ENCODE measurements around the gene FAM72D.
"Not testable (repeated sequence)": the region's sequence is repeated elsewhere in the genome, so short reads cannot be mapped to it uniquely, and the experiment has no call there.

The FAM72D gene

GRCh38 chr1:145082483-145083255 is 13.1 kb upstream of the FAM72D start:
- DNase-seq (ENCODE audit: low read depth, low spot score): not testable (repeated sequence)

- not testable (repeated sequence) for DNase-seq (ENCODE audit: low read depth, low spot score)
These were observed 2.1 kb upstream of the FAM72D start for GRCh38 chr1:145093517-145094149.

- not testable (repeated sequence) for DNase-seq (ENCODE audit: low read depth, low spot score)
These were observed 1.0 kb upstream of the FAM72D start for GRCh38 chr1:145094655-145095211.

- not testable (repeated sequence) for DNase-seq (ENCODE audit: low read depth, low spot score)
These were observed 6.0 kb downstream of the FAM72D start for GRCh38 chr1:145101725-145102124.

- DNase-seq (ENCODE audit: low read depth, low spot score): not testable (repeated sequence)
These were observed 7.5 kb downstream of the FAM72D start for GRCh38 chr1:145103294-145103693.

- DNase-seq (ENCODE audit: low read depth, low spot score): not testable (repeated sequence)
These were observed 15.9 kb downstream of the FAM72D start for GRCh38 chr1:145111674-145112073.

- DNase-seq (ENCODE audit: low read depth, low spot score): not testable (repeated sequence)
These were observed 16.9 kb downstream of the FAM72D start for GRCh38 chr1:145112703-145113102.

- not testable (repeated sequence) for DNase-seq (ENCODE audit: low read depth, low spot score)
These were observed 18.8 kb downstream of the FAM72D start for GRCh38 chr1:145114560-145115057.

GRCh38 chr1:145115587-145116493 is 20.1 kb downstream of the FAM72D start:
- not testable (repeated sequence) for DNase-seq (ENCODE audit: low read depth, low spot score)

- not testable (repeated sequence) for DNase-seq (ENCODE audit: low read depth, low spot score)
These were observed 24.1 kb downstream of the FAM72D start for GRCh38 chr1:145119842-145120241.

- not testable (repeated sequence) for DNase-seq (ENCODE audit: low read depth, low spot score)
These were observed 26.7 kb downstream of the FAM72D start for GRCh38 chr1:145122344-145123061.

GRCh38 chr1:145123062-145123395 is 27.3 kb downstream of the FAM72D start:
- DNase-seq (ENCODE audit: low read depth, low spot score): not testable (repeated sequence)

GRCh38 chr1:145123992-145124641 is 28.3 kb downstream of the FAM72D start:
- DNase-seq (ENCODE audit: low read depth, low spot score): not testable (repeated sequence)

GRCh38 chr1:145125112-145125511 is 29.3 kb downstream of the FAM72D start:
- DNase-seq (ENCODE audit: low read depth, low spot score): not testable (repeated sequence)

- DNase-seq (ENCODE audit: low read depth, low spot score): not testable (repeated sequence)
These were observed 31.4 kb downstream of the FAM72D start for GRCh38 chr1:145127144-145127543.

GRCh38 chr1:145128697-145129469 is 33.1 kb downstream of the FAM72D start:
- not testable (repeated sequence) for DNase-seq (ENCODE audit: low read depth, low spot score)

GRCh38 chr1:145134476-145134875 is 38.7 kb downstream of the FAM72D start:
- DNase-seq (ENCODE audit: low read depth, low spot score): not testable (repeated sequence)

GRCh38 chr1:145140549-145140948 is 44.8 kb downstream of the FAM72D start:
- DNase-seq (ENCODE audit: low read depth, low spot score): not testable (repeated sequence)

- DNase-seq (ENCODE audit: low read depth, low spot score): not testable (repeated sequence)
These were observed 48.6 kb downstream of the FAM72D start for GRCh38 chr1:145144264-145144913.
